HAP-1 (cell line): ENCODE data around the gene SLC25A53.

Experiments
- DNase-seq, 2 experiments: peaks; one replicate each; pipeline ENCODE4 v3.0.0-alpha.2; 2016 to 2020; ENCODE audit warnings: low spot score in 2 of 2
- H3K27me3 ChIP-seq: fragments of 250-450 bp; sonication (Bioruptor Pico); 2 replicates; pipeline ENCODE4 v1.5.1; 2020; ENCODE audit warnings: low read depth, mild to moderate bottlenecking, moderate library complexity
- H3K36me3 ChIP-seq: fragments of 250-450 bp; sonication (Bioruptor Pico); replicated peaks from 2 replicates; pipeline ENCODE4 v1.5.1; 2020; ENCODE audit warnings: mild to moderate bottlenecking
- H3K4me1 ChIP-seq: fragments of 250-450 bp; sonication (Bioruptor Pico); 2 replicates; pipeline ENCODE4 v1.5.1; 2020; ENCODE audit warnings: mild to moderate bottlenecking
- H3K4me3 ChIP-seq: fragments of 250-450 bp; sonication (Bioruptor Pico); 2 replicates; pipeline ENCODE4 v1.5.1; 2020; ENCODE audit warnings: mild to moderate bottlenecking, moderate library complexity
- H3K9me3 ChIP-seq: fragments of 250-450 bp; sonication (Bioruptor Pico); 2 replicates; pipeline ENCODE4 v1.5.1; 2020; ENCODE audit warnings: mild to moderate bottlenecking, moderate library complexity
- in situ Hi-C: fragments of 300-500 bp; cut with MboI; formaldehyde crosslinking; loops from 3 replicates; pipeline ENCODE4 v1.14.3; 2020; ENCODE audit warnings: low sequenced_read_pairs, inconsistent platforms, mixed read lengths

Gene SLC25A53

GRCh38 chrX:104165894-104166734, 9.3 kb upstream of the SLC25A53 start, which contains the start of gene FAM199X:
Gene FAM199X (plus strand): TSS chrX:104166453. CDS start chrX:104166786, 333 bp downstream.
- Histone ChIP-seq H3K27me3 (no peaks in the 10 kb centered on the region), H3K4me3 (peak within 1 kb of the TSS; percentile 84), H3K9me3 (no peaks in the 10 kb centered on the region), H3K36me3 (peaks cover 2% of the 10 kb centered on the region; the same call in 1 of the 2 replicates), H3K4me1 (peaks cover 3% of the 10 kb centered on the region; the same call in 1 of the 2 replicates)
- in situ Hi-C loops = no loop called here
- peak; percentile 88 to 95 for DNase-seq

- in situ Hi-C loops = no loop called here
Observed at GRCh38 chrX:104151037-104151436, 5.8 kb downstream of the SLC25A53 start.

GRCh38 chrX:104141087-104141760, 15.6 kb downstream of the SLC25A53 start:
- no peaks in the 10 kb centered on the region for H3K9me3 ChIP-seq
- peaks cover under 1% of the 10 kb centered on the region; the same call in 1 of the 2 replicates for H3K4me1 ChIP-seq
- H3K4me3 ChIP-seq = no peak overlapping the region
- H3K36me3 ChIP-seq = no peaks in the 10 kb centered on the region
- DNase-seq = no peak
- in situ Hi-C loops = no loop called here
- no peaks in the 10 kb centered on the region for H3K27me3 ChIP-seq

More at GRCh38 chrX:104151037-104151436, 5.8 kb downstream of the SLC25A53 start:
- Histone ChIP-seq H3K27me3 (no peaks in the 10 kb centered on the region), H3K4me1 (no peaks in the 10 kb centered on the region; the same call in 1 of the 2 replicates), H3K9me3 (no peaks in the 10 kb centered on the region), H3K4me3 (no peak overlapping the region), H3K36me3 (no peaks in the 10 kb centered on the region)
- DNase-seq = no peak

GRCh38 chrX:104137496-104137895, 19.3 kb downstream of the SLC25A53 start:
- H3K36me3 ChIP-seq = no peaks in the 10 kb centered on the region
- H3K9me3 ChIP-seq = no peaks in the 10 kb centered on the region
- peaks cover 5% of the 10 kb centered on the region; the same call in 1 of the 2 replicates for H3K4me1 ChIP-seq
- in situ Hi-C loops = loop anchor here (10.0 kb wide), 1 partner anchor 293 kb away; no protein-coding TSS in a partner anchor
- H3K27me3 ChIP-seq = no peaks in the 10 kb centered on the region
- DNase-seq = no peak
- no peak overlapping the region for H3K4me3 ChIP-seq

GRCh38 chrX:104136241-104137019, 20.4 kb downstream of the SLC25A53 start:
- H3K4me3 ChIP-seq = peak overlapping the region; percentile 12
- H3K36me3 ChIP-seq = no peaks in the 10 kb centered on the region
- H3K27me3 ChIP-seq = no peaks in the 10 kb centered on the region
- DNase-seq = peak; percentile 84 to 87
- H3K4me1 ChIP-seq = peaks cover 5% of the 10 kb centered on the region; the same call in 1 of the 2 replicates
- in situ Hi-C loops = loop anchor here (10.0 kb wide), 1 partner anchor 292 kb away; no protein-coding TSS in a partner anchor
- no peaks in the 10 kb centered on the region for H3K9me3 ChIP-seq

- Histone ChIP-seq H3K4me1 (peaks cover 5% of the 10 kb centered on the region; the same call in 1 of the 2 replicates), H3K36me3 (no peaks in the 10 kb centered on the region), H3K27me3 (no peaks in the 10 kb centered on the region), H3K9me3 (no peaks in the 10 kb centered on the region), H3K4me3 (no peak overlapping the region)
- in situ Hi-C loops = loop anchor here (10.0 kb wide), 1 partner anchor 291 kb away; no protein-coding TSS in a partner anchor
- DNase-seq = no peak
Observed at GRCh38 chrX:104135677-104136076, 21.1 kb downstream of the SLC25A53 start.

GRCh38 chrX:104134583-104135261, 22.1 kb downstream of the SLC25A53 start:
- Histone ChIP-seq H3K4me3 (no peak overlapping the region), H3K4me1 (peaks cover 5% of the 10 kb centered on the region; the same call in 1 of the 2 replicates), H3K9me3 (no peaks in the 10 kb centered on the region), H3K36me3 (no peaks in the 10 kb centered on the region), H3K27me3 (no peaks in the 10 kb centered on the region)
- in situ Hi-C loops = loop anchor here (10.0 kb wide), 1 partner anchor 290 kb away; no protein-coding TSS in a partner anchor
- no peak for DNase-seq

- in situ Hi-C loops = loop anchor here (10.0 kb wide), 1 partner anchor 286 kb away; no protein-coding TSS in a partner anchor
- no peak for DNase-seq
- Histone ChIP-seq H3K9me3 (no peaks in the 10 kb centered on the region), H3K27me3 (no peaks in the 10 kb centered on the region), H3K4me3 (no peak overlapping the region), H3K4me1 (peaks cover under 1% of the 10 kb centered on the region; the same call in 1 of the 2 replicates), H3K36me3 (no peaks in the 10 kb centered on the region)
Observed at GRCh38 chrX:104130808-104131207, 26.0 kb downstream of the SLC25A53 start.

GRCh38 chrX:104126856-104127255, 30.0 kb downstream of the SLC25A53 start:
- H3K9me3 ChIP-seq = no peaks in the 10 kb centered on the region
- no peak for DNase-seq
- H3K4me1 ChIP-seq = no peaks in the 10 kb centered on the region
- in situ Hi-C loops = no loop called here
- H3K27me3 ChIP-seq = no peaks in the 10 kb centered on the region
- no peaks in the 10 kb centered on the region for H3K36me3 ChIP-seq
- no peak overlapping the region for H3K4me3 ChIP-seq

GRCh38 chrX:104122829-104123228, 34.0 kb downstream of the SLC25A53 start:
- in situ Hi-C loops = no loop called here

GRCh38 chrX:104118765-104119164, 38.0 kb downstream of the SLC25A53 start:
- H3K9me3 ChIP-seq = no peaks in the 10 kb centered on the region
- H3K4me3 ChIP-seq = no peak overlapping the region
- H3K4me1 ChIP-seq = no peaks in the 10 kb centered on the region
- no peaks in the 10 kb centered on the region for H3K36me3 ChIP-seq
- H3K27me3 ChIP-seq = no peaks in the 10 kb centered on the region
- in situ Hi-C loops = no loop called here
- DNase-seq = no peak

More at GRCh38 chrX:104122829-104123228, 34.0 kb downstream of the SLC25A53 start:
- H3K27me3 ChIP-seq = no peaks in the 10 kb centered on the region
- no peaks in the 10 kb centered on the region for H3K9me3 ChIP-seq
- H3K4me3 ChIP-seq = no peak overlapping the region
- H3K4me1 ChIP-seq = no peaks in the 10 kb centered on the region
- H3K36me3 ChIP-seq = no peaks in the 10 kb centered on the region
- no peak for DNase-seq

- in situ Hi-C loops = no loop called here
- no peaks in the 10 kb centered on the region for H3K9me3 ChIP-seq
- no peak overlapping the region for H3K4me3 ChIP-seq
- no peak for DNase-seq
- H3K4me1 ChIP-seq = no peaks in the 10 kb centered on the region
- no peaks in the 10 kb centered on the region for H3K27me3 ChIP-seq
- H3K36me3 ChIP-seq = no peaks in the 10 kb centered on the region
Observed at GRCh38 chrX:104117759-104118158, 39.0 kb downstream of the SLC25A53 start.
